Pancreas (tissue), 10 donors: ENCODE measurements around the gene RPS26. TPM values are rescaled to one million over a fixed set of nuclear protein-coding genes. Genes with fewer than 3 reads are reported as not detected.
"Not testable (repeated sequence)": the region's sequence is repeated elsewhere in the genome, so short reads cannot be mapped to it uniquely, and the experiment has no call there.

Experiments used
- ATAC-seq, 4 donors: fragments of 200-7000 bp; cut with Tn5 transposase; one replicate each; pipeline versions ENCODE4 v1.8.0 to v1.9.1; 2020; ENCODE audit warnings: mild to moderate bottlenecking in 4 of 4, moderate library complexity in 4 of 4
- DNase-seq, 6 donors: peaks; one replicate each; pipeline ENCODE4 v3.0.0-alpha.2; 2020
- FAIRE-seq: peaks from 2 replicates; lab custom pipeline; 2012; peaks lifted over from hg19 to GRCh38; lab: Jason Lieb, UNC
- H3K27ac ChIP-seq, 4 donors: fragments of 200-600 bp; sonication (generic); 1 replicate in 3 of 4; 2 replicates in 1 of 4; pipeline versions ENCODE4 v1.5.0 to v1.8.0; 2020
- H3K27me3 ChIP-seq, 4 donors: fragments of 200-600 bp; one replicate each; pipeline ENCODE4 v1.8.0; 2021
- H3K36me3 ChIP-seq, 3 donors: fragments of 200-600 bp; sonication (generic) in 1 of 3; one replicate each; pipeline versions ENCODE4 v1.5.0 to v1.8.0; 2020 to 2021
- H3K4me1 ChIP-seq, 3 donors: fragments of 200-600 bp; one replicate each; pipeline ENCODE4 v1.8.0; 2021
- H3K4me3 ChIP-seq, 4 donors: fragments of 200-600 bp; sonication (generic) in 2 of 4; one replicate each; pipeline versions ENCODE4 v1.5.0 to v1.8.0; 2020 to 2021
- H3K9me3 ChIP-seq, 4 donors: fragments of 200-600 bp; one replicate each; pipeline ENCODE4 v1.8.0; 2021
- WGBS, 2 donors: extraction: QIAGEN DNeasy Blood & Tissue Kit; methylation state at CpG; one replicate each; pipeline ENCODE4 v1.1.7; 2013; 5-methylcytosine and 5-hydroxymethylcytosine counted together
- intact Hi-C, 3 donors: fragments of 100-400 bp; cut with DNase I; formaldehyde crosslinking; loops; one replicate each; pipeline versions ENCODE4 v1.11.1 to v1.14.2; 2022
- polyA plus RNA-seq, 2 donors: library from polyadenylated mRNA; stranded (reverse); fragments of 200-250 nt; gene quantifications; one replicate each; pipeline ENCODE4 v1.2.3, GENCODE V29; 2013
- total RNA-seq, 6 donors: library from RNA; stranded (reverse); fragmentation: NEBNext Ultra II Directional in 4 of 6; extraction: Animal tissue kit (Norgen Biotek cat#: 25700) in 4 of 6; gene quantifications; one replicate each; pipeline versions ENCODE4 v1.2.1 to v1.2.4, GENCODE V29; 2021 to 2023
- TF ChIP-seq, protein P1 (sequence below), 4 donors: fragments of 200-600 bp; sonication (generic) in 3 of 4; IDR thresholded peaks; one replicate each; pipeline versions ENCODE4 v1.5.0 to v1.8.0; 2021; ENCODE audit warnings: antibody characterized with exemption in 4 of 4
- donor health status: healthy with polysubstance abuse.
- donor health status: DM: no; HTN: no; CAD: no; lungs with moderate emphysema.
- donor health status: DM: no; HTN: no; CAD: no.
- donor health status: control.
- donor health status: control.
- donor health status: Bipolar disorder and iron deficiency.
- donor health status: DM: yes; HTN: yes; CAD: no.
- donor health status: DM: no; HTN: no; CAD: no.
- donor health status: DM: no; HTN: no; CAD: no.
- donor health status: DM: yes; HTN: yes; CAD: no.

The RPS26 gene
- total and polyA plus RNA-seq, 8 donors: 13.8 to 593 (median 32.2) TPM

GRCh38 chr12:56053407-56053893 lies 11.7 kb downstream of the RPS26 start:
- TF ChIP-seq, protein P1, sequence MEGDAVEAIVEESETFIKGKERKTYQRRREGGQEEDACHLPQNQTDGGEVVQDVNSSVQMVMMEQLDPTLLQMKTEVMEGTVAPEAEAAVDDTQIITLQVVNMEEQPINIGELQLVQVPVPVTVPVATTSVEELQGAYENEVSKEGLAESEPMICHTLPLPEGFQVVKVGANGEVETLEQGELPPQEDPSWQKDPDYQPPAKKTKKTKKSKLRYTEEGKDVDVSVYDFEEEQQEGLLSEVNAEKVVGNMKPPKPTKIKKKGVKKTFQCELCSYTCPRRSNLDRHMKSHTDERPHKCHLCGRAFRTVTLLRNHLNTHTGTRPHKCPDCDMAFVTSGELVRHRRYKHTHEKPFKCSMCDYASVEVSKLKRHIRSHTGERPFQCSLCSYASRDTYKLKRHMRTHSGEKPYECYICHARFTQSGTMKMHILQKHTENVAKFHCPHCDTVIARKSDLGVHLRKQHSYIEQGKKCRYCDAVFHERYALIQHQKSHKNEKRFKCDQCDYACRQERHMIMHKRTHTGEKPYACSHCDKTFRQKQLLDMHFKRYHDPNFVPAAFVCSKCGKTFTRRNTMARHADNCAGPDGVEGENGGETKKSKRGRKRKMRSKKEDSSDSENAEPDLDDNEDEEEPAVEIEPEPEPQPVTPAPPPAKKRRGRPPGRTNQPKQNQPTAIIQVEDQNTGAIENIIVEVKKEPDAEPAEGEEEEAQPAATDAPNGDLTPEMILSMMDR (IDR thresholded peaks at IDR 0.05): no peak

DNA sequence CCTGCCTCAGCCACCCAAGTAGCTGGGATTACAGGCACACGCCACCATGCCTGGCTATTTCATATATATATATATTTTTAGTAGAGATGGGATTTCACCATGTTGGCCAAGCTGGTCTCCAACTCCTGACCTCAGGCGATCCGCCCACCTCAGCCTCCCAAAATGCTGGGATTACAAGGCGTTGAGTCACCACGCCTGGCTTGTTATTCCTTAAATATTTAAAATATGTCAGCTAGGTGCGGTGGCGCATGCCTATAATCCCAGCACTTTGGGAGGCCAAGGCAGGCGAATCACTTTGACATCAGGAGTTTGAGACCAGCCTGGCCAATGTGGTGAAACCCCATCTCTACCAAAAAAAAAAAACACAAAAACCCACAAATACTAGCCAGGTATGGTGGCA lies 18.2 kb downstream of the RPS26 start:
- ATAC-seq, H3K4me3 ChIP-seq, H3K4me1 ChIP-seq, FAIRE-seq, H3K36me3 ChIP-seq, H3K27ac ChIP-seq, H3K9me3 ChIP-seq, DNase-seq, intact Hi-C loops, H3K27me3 ChIP-seq: not testable (repeated sequence)
- WGBS, 2 donors: 89 to 91% methylated on average over 8 of the region's 8 CpGs

More at GRCh38 chr12:56053407-56053893, 11.7 kb downstream of the RPS26 start:
- 83 to 91% methylated on average over 6 of the region's 6 CpGs for WGBS, 2 donors
- Histone ChIP-seq H3K27me3 (no peaks in the 10 kb centered on the region), H3K27ac (no peak overlapping the region), H3K4me1 (no peaks in the 10 kb centered on the region), H3K4me3 (no peak overlapping the region), H3K9me3 (no peaks in the 10 kb centered on the region), H3K36me3 (no peaks in the 10 kb centered on the region)
- FAIRE-seq (no peak), DNase-seq (no peak), ATAC-seq (no peak)
- intact Hi-C loops: no loop called here

DNA sequence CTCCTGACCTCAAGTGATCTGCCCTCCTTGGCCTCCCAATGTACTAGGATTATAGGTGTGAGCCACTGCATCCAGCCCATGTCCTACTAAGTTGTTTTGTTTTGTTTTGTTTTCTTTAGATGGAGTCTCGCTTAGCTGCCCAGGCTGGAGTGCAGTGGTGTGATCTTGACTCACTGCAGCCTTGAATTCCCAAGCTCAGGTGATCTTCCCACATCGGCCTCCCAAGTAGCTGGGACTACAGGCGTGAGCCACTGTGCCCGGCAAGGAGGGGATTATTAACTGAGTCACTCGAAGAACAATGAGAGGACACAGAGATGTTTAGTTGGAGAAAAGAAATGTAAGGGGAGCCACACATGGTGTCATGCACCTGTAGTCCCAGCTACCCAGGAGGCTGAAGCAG lies 20.3 kb downstream of the RPS26 start:
- TF ChIP-seq, protein P1 (IDR thresholded peaks at IDR 0.05): no peak
- ATAC-seq (no peak), DNase-seq (no peak), FAIRE-seq (no peak)
- intact Hi-C loops: no loop called here
- Histone ChIP-seq H3K9me3 (no peaks in the 10 kb centered on the region), H3K4me1 (no peaks in the 10 kb centered on the region), H3K27ac (no peak overlapping the region), H3K4me3 (no peak overlapping the region), H3K36me3 (no peaks in the 10 kb centered on the region), H3K27me3 (no peaks in the 10 kb centered on the region)
- 55 to 69% methylated on average over 5 of the region's 5 CpGs for WGBS, 2 donors

DNA sequence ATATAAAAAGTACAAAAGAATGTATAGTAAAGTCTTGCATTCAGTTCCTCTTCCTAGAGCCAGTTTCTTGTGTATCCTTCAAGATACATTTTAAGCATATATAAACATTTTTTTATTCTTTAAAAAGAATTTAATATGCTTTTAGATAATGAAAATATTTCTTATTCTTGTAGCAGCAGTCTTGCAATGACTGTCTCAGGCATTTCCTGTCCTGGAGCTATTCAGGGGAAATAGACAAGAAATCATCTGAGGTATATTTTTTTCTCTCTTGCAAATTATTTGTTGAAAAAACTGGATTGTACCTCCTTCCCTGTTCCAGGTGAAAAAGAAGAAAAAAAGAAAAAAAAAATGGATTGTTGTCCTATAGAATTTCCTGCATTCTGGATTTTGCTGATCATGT lies 21.3 kb downstream of the RPS26 start:
- Histone ChIP-seq H3K4me3 (no peak overlapping the region), H3K27ac (no peak overlapping the region), H3K27me3 (no peaks in the 10 kb centered on the region), H3K4me1 (no peaks in the 10 kb centered on the region), H3K36me3 (no peaks in the 10 kb centered on the region), H3K9me3 (no peaks in the 10 kb centered on the region)
- TF ChIP-seq, protein P1 (IDR thresholded peaks at IDR 0.05): no peak
- DNase-seq: no peak
- no peak for ATAC-seq
- no peak for FAIRE-seq
- intact Hi-C loops: no loop called here

DNA sequence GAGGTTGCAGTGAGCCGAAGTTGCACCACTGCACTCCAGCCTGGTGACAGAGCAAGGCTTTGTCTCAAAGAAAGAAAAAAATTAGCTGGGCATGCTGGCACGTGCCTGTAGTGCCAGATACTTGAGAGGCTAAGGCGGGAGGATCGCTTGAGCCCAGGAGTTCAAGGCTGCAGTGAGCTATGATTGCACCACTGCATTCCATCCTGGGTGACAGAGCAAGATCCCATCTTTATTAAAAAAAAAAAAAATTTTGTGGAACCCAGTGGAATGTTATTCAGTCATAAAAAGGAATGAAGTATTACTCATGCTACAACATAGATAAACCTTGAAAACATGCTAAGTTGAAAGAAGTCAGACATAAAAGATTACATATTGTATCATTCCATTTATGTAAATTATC lies 29.9 kb downstream of the RPS26 start:
- intact Hi-C loops: no loop called here
- Histone ChIP-seq H3K27ac (no peak overlapping the region), H3K4me1 (no peaks in the 10 kb centered on the region), H3K27me3 (no peaks in the 10 kb centered on the region), H3K4me3 (no peak overlapping the region), H3K9me3 (no peaks in the 10 kb centered on the region), H3K36me3 (no peaks in the 10 kb centered on the region)
- FAIRE-seq: no peak
- DNase-seq: no peak
- 68 to 77% methylated on average over 4 of the region's 4 CpGs for WGBS, 2 donors
- ATAC-seq: no peak
- TF ChIP-seq, protein P1 (IDR thresholded peaks at IDR 0.05): no peak
